Breast epithelium (tissue), 4 donors: Measurements from ENCODE around the gene FBLN2. TPM values are rescaled to one million over a fixed set of nuclear protein-coding genes. Genes with fewer than 3 reads are reported as not detected.

Experiments
- DNase-seq, 2 donors: peaks; one replicate each; pipeline ENCODE4 v3.0.0-alpha.2; 2019; ENCODE audit warnings: low spot score in 2 of 2
- H3K27ac ChIP-seq, 2 donors: fragments of 200-600 bp; sonication (generic) in 1 of 2; one replicate each; pipeline ENCODE4 v1.5.1; 2016 to 2019; ENCODE audit warnings: mild to moderate bottlenecking in 1 of 2
- H3K27me3 ChIP-seq, 2 donors: fragments of 200-600 bp; sonication (generic) in 1 of 2; one replicate each; pipeline versions ENCODE4 v1.5.1 to v1.6.0; 2017 to 2019; ENCODE audit warnings: control low read depth in 1 of 2, mild to moderate bottlenecking in 1 of 2
- H3K36me3 ChIP-seq: fragments of 200-600 bp; one replicate; pipeline ENCODE4 v1.5.1; 2019
- H3K4me1 ChIP-seq, 2 donors: fragments of 200-600 bp; sonication (generic); one replicate each; pipeline ENCODE4 v1.5.1; 2016 to 2019; ENCODE audit warnings: control low read depth in 1 of 2
- H3K4me3 ChIP-seq, 3 donors: fragments of 200-600 bp; sonication (generic); 1 replicate in 2 of 3; 2 replicates in 1 of 3; pipeline ENCODE4 v1.5.1; 2016 to 2019; ENCODE audit warnings: mild to moderate bottlenecking in 3 of 3, moderate library complexity in 2 of 3
- H3K9me3 ChIP-seq, 2 donors: fragments of 200-600 bp; sonication (generic) in 1 of 2; one replicate each; pipeline ENCODE4 v1.5.1; 2016 to 2019; ENCODE audit warnings: control low read depth in 1 of 2
- CTCF ChIP-seq, 3 donors: fragments of 450-650 bp; IDR thresholded peaks; one replicate each; pipeline ENCODE4 v1.5.1; 2016 to 2017; ENCODE audit warnings: antibody characterized with exemption in 3 of 3, mild to moderate bottlenecking in 3 of 3, moderate library complexity in 3 of 3
- POLR2A ChIP-seq: fragments of 450-650 bp; IDR thresholded peaks from one replicate; pipeline ENCODE4 v1.6.1; 2016; ENCODE audit warnings: antibody characterized with exemption, mild to moderate bottlenecking, moderate library complexity
- POLR2AphosphoS5 ChIP-seq, 3 donors: sonication (generic); formaldehyde crosslinking; IDR thresholded peaks; one replicate each; pipeline ENCODE4 v1.6.1; 2017; ENCODE audit warnings: antibody characterized with exemption in 3 of 3
- intact Hi-C: fragments of 100-400 bp; cut with DNase I; formaldehyde crosslinking; loops from one replicate; pipeline ENCODE4 v1.15.1; 2023; ENCODE audit warnings: low total_unique reads
- total RNA-seq, 3 donors: library from RNA; depleted of rRNA; stranded (reverse); fragments of >200 nt; gene quantifications; one replicate each; pipeline ENCODE4 v1.1.0, GENCODE V29; 2016

The FBLN2 gene
- total RNA-seq, 3 donors from 2014 or later, result 43.5 to 663 (median 81.3) TPM

- intact Hi-C loops, result no loop called here
- peaks cover 0 to 5% of the 10 kb centered on the region in 2 donors for H3K4me1 ChIP-seq
- TF ChIP-seq POLR2A (no peak), CTCF (IDR thresholded peaks at IDR 0.05) (no peak), POLR2AphosphoS5 (IDR thresholded peaks at IDR 0.05) (no peak)
- H3K27me3 ChIP-seq, result no peaks in the 10 kb centered on the region
- no peaks in the 10 kb centered on the region for H3K36me3 ChIP-seq
- peak overlapping the region in 1 of 2 donors; percentile 83 for H3K27ac ChIP-seq
- H3K4me3 ChIP-seq, result no peak overlapping the region
- no peak for DNase-seq
- H3K9me3 ChIP-seq, result no peaks in the 10 kb centered on the region
Observed at GRCh38 chr3:13530241-13531009, 18.5 kb upstream of the FBLN2 start.

- Histone ChIP-seq H3K36me3 (no peaks in the 10 kb centered on the region), H3K4me3 (no peak overlapping the region), H3K27me3 (no peaks in the 10 kb centered on the region), H3K4me1 (no peaks in the 10 kb centered on the region), H3K9me3 (no peaks in the 10 kb centered on the region), H3K27ac (peak overlapping the region in 1 of 2 donors; percentile 69)
- TF ChIP-seq POLR2AphosphoS5 (IDR thresholded peaks at IDR 0.05), result no peak
- TF ChIP-seq CTCF (IDR thresholded peaks at IDR 0.05), result no peak
- no peak for TF ChIP-seq POLR2A
- intact Hi-C loops, result no loop called here
- no peak for DNase-seq
Observed at GRCh38 chr3:13532085-13532484, 16.8 kb upstream of the FBLN2 start.

- no peaks in the 10 kb centered on the region for H3K9me3 ChIP-seq
- peak overlapping the region in 1 of 2 donors; percentile 69 for H3K27ac ChIP-seq
- H3K27me3 ChIP-seq, result no peaks in the 10 kb centered on the region
- TF ChIP-seq POLR2A, result no peak
- TF ChIP-seq POLR2AphosphoS5 (IDR thresholded peaks at IDR 0.05), result no peak
- no peak for TF ChIP-seq CTCF (IDR thresholded peaks at IDR 0.05)
- intact Hi-C loops, result no loop called here
- no peaks in the 10 kb centered on the region for H3K36me3 ChIP-seq
- H3K4me1 ChIP-seq, result no peaks in the 10 kb centered on the region
- no peak for DNase-seq
- no peak overlapping the region for H3K4me3 ChIP-seq
Observed at GRCh38 chr3:13532631-13533030, 16.3 kb upstream of the FBLN2 start.

GRCh38 chr3:13533885-13534301 is 15.0 kb upstream of the FBLN2 start:
- Histone ChIP-seq H3K27me3 (no peaks in the 10 kb centered on the region), H3K27ac (peak overlapping the region; percentile 29 to 43), H3K4me1 (no peaks in the 10 kb centered on the region), H3K9me3 (no peaks in the 10 kb centered on the region), H3K4me3 (no peak overlapping the region), H3K36me3 (no peaks in the 10 kb centered on the region)
- TF ChIP-seq CTCF (IDR thresholded peaks at IDR 0.05) (no peak), POLR2AphosphoS5 (IDR thresholded peaks at IDR 0.05) (no peak), POLR2A (no peak)
- intact Hi-C loops, result no loop called here
- peak in 1 of 2 donors; percentile 63 for DNase-seq

- TF ChIP-seq POLR2AphosphoS5 (IDR thresholded peaks at IDR 0.05) (no peak), CTCF (IDR thresholded peaks at IDR 0.05) (no peak), POLR2A (no peak)
- Histone ChIP-seq H3K9me3 (no peaks in the 10 kb centered on the region), H3K4me3 (no peak overlapping the region), H3K36me3 (no peaks in the 10 kb centered on the region), H3K27ac (no peak overlapping the region), H3K4me1 (no peaks in the 10 kb centered on the region), H3K27me3 (no peaks in the 10 kb centered on the region)
- no peak for DNase-seq
- intact Hi-C loops, result no loop called here
Observed at GRCh38 chr3:13535526-13535875, 13.4 kb upstream of the FBLN2 start.
